Activated CD4-positive, alpha-beta T cell treated with anti-CD3 and anti-CD28 coated beads, Interleukin-2, amount 50 U/mL, for 48 hours (primary cell): Measurements from ENCODE around the gene CFAP99.

Experiments used
- DNase-seq, 2 experiments: peaks; one replicate each; pipeline ENCODE4 v3.0.0-alpha.2; 2020

CFAP99 gene

DNA sequence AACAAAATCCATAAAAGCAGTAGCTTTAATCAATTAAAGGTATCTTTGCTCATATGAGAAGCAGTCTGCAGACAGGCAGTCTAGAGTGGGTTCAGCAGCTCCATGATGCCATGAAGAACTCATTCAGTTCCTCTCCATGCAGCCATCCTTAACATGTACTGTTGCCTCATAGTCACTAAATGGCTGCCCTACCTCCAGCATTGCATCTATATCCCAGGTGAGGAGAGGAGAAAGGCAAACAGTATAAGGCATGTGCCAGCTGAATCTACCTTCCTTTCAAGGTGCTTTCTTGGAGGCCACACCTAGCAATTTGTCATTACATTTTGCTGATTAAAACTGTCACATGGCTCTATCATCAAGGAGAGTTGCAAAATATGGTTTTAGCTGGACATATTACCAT, 13.2 kb downstream of the CFAP99 start:
- DNase-seq: no peak

- no peak for DNase-seq
Observed at GRCh38 chr4:2432991-2433530, 14.3 kb downstream of the CFAP99 start.

GRCh38 chr4:2433609-2434350, 15.0 kb downstream of the CFAP99 start:
- DNase-seq: no peak

- no peak for DNase-seq
Observed at GRCh38 chr4:2434420-2434819, 15.7 kb downstream of the CFAP99 start.

GRCh38 chr4:2436301-2436700, 17.5 kb downstream of the CFAP99 start:
- DNase-seq: no peak

DNA sequence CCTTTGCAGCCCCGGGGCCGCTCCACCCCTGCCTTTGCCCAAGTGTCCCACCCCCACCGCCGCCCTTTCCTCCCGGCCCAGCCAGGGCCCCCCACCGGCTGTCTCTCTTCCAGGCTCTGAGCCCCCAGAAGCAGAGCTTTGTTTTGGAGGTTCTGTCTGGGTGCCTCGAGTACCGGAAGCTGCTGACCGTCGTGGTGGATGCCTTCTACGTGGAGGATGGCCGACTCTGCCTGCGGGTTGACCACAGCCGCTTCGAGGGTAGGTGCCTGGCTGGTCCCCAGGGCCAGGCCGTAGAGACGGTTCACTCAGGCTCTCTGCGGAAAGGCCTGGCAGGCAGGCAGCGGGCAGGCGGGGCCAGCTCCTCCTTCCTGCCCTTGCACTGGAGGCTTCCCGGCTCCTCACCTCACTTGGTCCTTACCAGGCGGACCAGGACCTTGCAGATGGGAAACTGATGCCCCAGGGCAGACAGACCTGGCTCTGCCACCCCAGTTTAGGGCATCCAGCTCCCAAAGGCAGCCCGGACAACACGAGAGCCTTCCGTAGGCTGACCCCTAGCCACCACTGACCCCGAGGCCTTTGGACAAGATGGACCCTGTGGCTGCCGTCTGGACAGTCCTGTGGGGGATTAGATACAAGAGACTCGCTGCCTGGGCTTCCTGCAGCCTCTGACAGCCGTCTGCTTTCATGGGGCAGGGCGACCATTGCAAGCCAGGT, 18.2 kb downstream of the CFAP99 start:
- DNase-seq: no peak

GRCh38 chr4:2437475-2438215, 18.9 kb downstream of the CFAP99 start:
- DNase-seq: no peak

DNA sequence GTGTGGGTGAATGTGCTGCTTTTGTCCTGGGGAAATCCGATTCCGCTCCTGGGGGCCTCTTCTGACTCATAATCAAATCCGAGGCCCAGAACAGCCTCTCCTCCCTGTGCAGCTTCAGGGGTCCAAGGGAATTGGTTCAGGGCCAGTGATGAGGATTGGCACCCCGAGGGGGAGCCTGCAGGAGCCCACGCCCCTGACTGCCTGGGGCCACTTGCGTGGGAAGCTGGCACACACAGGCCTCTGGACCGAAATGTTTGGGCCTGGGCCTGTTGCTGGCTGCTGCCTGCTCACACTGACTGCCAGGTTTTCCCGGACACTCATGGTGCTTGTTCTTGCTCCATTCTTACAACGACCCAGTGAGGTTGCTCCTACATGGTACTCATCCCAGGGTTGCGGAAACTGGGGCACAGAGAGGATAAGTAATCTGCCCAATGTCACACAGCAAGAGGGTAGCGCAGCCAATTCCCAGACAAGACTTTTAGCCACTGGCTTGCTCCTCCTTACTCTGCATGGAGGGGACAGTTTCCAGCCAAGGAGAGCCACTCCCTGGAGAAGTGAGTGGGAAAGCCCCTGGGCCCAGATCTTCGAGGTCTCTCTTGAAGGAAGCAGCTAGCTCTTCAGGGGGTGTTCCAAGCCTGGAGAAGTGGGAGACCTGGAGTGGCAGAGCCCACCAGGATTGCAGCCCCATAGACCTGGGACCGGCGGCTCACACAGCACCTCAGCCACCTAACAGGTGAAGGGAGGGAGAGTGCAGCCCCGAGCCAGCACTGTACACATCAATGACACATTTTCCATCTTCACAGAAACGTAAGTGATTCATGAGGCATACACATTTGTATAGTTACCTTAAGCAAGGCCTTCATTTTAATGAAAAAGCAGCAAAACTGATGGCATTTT, 20.3 kb downstream of the CFAP99 start:
- DNase-seq: no peak

- peak; percentile 82 to 86 for DNase-seq
Observed at GRCh38 chr4:2441393-2442174, 22.8 kb downstream of the CFAP99 start.

DNA sequence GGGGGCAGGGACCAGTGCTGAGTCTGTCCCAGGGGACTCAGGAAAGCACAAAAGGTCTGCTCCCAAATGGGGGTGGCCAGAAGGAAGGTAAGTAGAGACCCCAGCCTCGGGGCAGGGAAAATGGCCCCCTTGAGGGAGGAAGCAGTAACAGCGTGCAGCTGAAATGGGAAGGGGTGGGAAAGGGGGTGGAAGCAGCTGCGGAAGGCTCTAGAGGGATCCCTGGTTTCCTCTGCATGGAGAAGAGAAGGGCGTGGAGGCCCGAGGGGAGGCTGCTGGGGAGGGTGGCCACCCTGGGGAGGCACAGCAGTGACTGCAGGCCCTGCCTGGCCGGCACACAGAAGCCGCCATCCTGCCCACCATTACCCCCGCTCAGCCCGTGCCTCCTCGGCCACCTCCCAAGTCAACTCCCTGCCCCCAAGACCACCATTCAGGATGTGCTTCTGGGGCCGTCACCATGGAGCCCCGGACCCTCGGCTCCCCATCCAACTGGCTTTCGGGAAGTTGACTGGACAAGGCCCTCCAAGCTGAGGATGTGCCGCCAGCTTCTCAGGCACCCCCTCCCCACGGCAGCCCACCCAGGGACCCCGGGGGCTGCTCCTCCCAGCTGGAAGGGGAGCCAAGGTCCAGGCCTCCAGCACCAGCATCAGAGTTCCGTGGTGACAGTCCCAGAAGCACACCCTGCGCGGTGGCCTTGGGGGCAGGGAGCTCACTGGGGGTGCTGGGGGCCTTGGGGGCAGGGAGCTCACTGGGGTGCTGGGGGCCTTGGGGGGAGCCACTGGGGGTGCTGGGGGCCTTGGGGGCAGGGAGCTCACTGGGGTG, 23.6 kb downstream of the CFAP99 start:
- DNase-seq: no peak

GRCh38 chr4:2443061-2443730, 24.4 kb downstream of the CFAP99 start:
- no peak for DNase-seq

DNA sequence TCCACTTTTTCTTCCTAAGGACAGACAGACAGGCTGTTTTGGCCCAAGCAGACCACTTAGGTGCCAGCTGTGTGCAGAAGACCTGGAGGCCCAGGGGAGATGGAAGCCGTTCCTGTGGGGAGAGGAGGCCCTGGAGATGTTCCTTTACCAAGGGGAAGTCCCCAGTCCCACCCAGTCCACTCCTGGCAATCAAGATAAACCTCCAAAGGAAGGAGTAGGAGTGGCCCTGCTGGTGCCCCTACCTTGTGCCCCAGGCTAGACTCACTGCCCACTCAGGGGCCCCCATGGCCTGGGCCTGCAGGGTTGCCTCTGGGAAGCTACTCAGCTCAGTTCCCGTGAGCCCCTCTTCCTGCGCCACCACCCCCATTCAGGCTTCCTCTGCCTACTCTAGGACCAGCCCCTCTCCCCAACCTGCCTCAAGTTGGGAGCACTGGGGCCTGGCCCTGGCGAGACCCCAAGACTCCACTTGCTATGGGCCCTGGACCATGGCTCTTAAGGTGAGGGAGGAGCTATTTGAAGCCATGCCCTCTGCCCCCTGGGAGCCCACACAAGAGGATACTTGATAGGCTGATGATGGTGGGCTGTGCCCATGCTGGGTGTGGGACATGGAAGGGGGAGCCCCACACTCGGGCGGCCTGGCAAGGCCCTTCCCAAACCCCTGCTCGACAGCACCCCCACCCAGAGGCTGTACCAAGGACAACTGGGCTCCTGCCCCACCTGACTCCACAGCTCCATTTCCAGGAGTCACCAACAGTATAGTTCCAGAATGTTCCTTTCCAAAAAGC, 25.4 kb downstream of the CFAP99 start:
- no peak for DNase-seq

- DNase-seq: no peak
Observed at GRCh38 chr4:2445130-2445529, 26.4 kb downstream of the CFAP99 start.

DNA sequence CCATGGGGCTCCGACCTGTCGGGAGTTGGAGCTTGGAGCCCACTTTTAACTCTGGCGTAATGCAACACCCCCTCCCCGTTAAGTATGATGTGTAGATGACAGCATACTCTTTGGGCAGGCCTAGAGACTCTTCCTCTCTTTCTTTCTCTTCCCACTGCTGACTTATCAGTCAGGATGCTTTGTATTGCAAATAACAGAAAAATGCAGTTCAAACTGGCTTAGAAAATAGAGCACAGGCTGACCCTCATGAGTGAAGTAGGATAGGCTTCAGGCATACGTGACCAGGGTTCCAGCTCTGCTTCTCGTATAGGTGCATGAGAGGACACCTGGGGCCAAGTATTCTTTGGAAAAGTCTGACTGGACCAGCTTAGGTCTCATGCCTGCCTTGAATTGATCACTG, 26.8 kb downstream of the CFAP99 start:
- DNase-seq: no peak

GRCh38 chr4:2446656-2447564, 28.2 kb downstream of the CFAP99 start:
- DNase-seq: no peak

DNA sequence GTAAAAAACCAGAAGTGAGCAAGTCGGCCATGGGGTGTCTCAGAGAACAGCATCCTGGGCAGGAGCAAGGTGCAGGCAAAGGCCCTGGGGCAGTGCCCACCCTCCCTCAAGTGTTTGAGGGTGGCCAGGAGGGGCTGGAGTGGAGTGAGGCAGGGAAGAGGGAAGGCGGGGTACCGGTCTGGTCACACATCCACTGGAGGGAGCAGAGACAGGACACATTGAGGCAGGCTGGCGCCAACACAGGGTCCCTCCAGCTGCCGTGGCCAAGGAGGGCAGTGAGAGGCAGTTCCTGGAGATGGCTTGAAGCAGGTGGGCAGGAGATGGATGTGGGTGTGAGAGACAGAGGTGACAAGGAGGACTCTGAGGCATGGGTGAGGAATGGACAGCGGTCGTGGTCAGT, 29.8 kb downstream of the CFAP99 start:
- DNase-seq: no peak

DNA sequence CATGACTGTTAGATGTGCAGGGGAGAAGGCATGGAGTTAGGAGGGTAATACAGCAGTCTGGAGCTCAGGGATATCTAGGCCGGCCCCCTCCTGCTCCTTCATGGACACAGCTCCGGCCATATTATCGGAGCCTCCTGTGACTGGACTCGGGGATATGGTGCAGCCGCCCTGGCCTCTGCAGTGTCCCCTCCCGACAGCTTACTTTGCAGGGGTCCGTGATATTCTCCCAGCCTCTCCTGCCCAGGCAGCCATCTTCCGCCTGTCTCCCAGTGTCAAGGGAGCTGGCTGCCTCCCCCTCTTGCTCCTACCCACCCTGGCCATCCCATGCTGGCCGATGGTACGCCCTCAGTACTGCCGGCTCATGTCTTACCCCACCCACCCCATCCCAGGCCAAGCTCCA, 30.3 kb downstream of the CFAP99 start:
- no peak for DNase-seq
